ENCODE measurements around the gene UQCRQ. TPM values are rescaled to one million over a fixed set of nuclear protein-coding genes. Genes with fewer than 3 reads are reported as not detected.

Gene UQCRQ
- total and polyA plus RNA-seq, 2 donors (not counting 3 experiments of a cell fraction or from before 2014, with no cell fraction given): 246 to 390 TPM

Small RNAs within 50 kb of the gene (small RNA-seq; reads per million reads assigned to genes)
- gene RNA5SP192 (ENCODE audit: insufficient read depth, insufficient read length, low read depth, low replicate concordance): not detected

Other genes with a start within 250 kb of the UQCRQ start
- gene IL13, start 208.5 kb upstream of the UQCRQ start, total RNA-seq: not detected in 2 replicates
- 0.06 TPM in 2 replicates for gene IL13, start 208.5 kb upstream of the UQCRQ start, polyA plus RNA-seq
- gene IL4, start 192.7 kb upstream of the UQCRQ start, total RNA-seq: not detected in 2 replicates
- gene IL4, start 192.7 kb upstream of the UQCRQ start, polyA plus RNA-seq: not detected in 2 replicates
- gene KIF3A, start 129.1 kb upstream of the UQCRQ start, total RNA-seq: 11.2 and 15.8 TPM in 2 replicates
- gene KIF3A, start 129.1 kb upstream of the UQCRQ start, polyA plus RNA-seq: 2.4 and 3.3 TPM in 2 replicates
- gene CCNI2, start 119.2 kb upstream of the UQCRQ start, total RNA-seq: 0.53 TPM in 1 of 2 replicates, not detected in the other
- 0.13 and 0.25 TPM in 2 replicates for gene CCNI2, start 119.2 kb upstream of the UQCRQ start, polyA plus RNA-seq
- 77.2 and 82.1 TPM in 2 replicates for gene SEPTIN8, start 89.4 kb upstream of the UQCRQ start, total RNA-seq
- 45.3 and 56.6 TPM in 2 replicates for gene SEPTIN8, start 89.4 kb upstream of the UQCRQ start, polyA plus RNA-seq
- gene SOWAHA, start 53.3 kb upstream of the UQCRQ start, total RNA-seq: not detected in 2 replicates
- not detected in 2 replicates for gene SOWAHA, start 53.3 kb upstream of the UQCRQ start, polyA plus RNA-seq
- gene SHROOM1, start 36.0 kb upstream of the UQCRQ start, total RNA-seq: 20.9 and 21.0 TPM in 2 replicates
- 12.8 and 13.0 TPM in 2 replicates for gene SHROOM1, start 36.0 kb upstream of the UQCRQ start, polyA plus RNA-seq
- 0.32 TPM in 1 of 2 replicates, not detected in the other for gene GDF9, start 173 bp upstream of the UQCRQ start, total RNA-seq
- gene GDF9, start 173 bp upstream of the UQCRQ start, polyA plus RNA-seq: 0.07 and 0.24 TPM in 2 replicates
- 0.40 and 0.99 TPM in 2 replicates for gene LEAP2, start 7.0 kb downstream of the UQCRQ start, total RNA-seq
- 0.37 and 0.48 TPM in 2 replicates for gene LEAP2, start 7.0 kb downstream of the UQCRQ start, polyA plus RNA-seq
- 85.5 and 88.3 TPM in 2 replicates for gene AFF4, start 97.0 kb downstream of the UQCRQ start, total RNA-seq
- gene AFF4, start 97.0 kb downstream of the UQCRQ start, polyA plus RNA-seq: 21.3 and 27.0 TPM in 2 replicates
- gene ZCCHC10, start 159.9 kb downstream of the UQCRQ start, total RNA-seq: 25.9 and 30.5 TPM in 2 replicates
- gene ZCCHC10, start 159.9 kb downstream of the UQCRQ start, polyA plus RNA-seq: 32.1 and 35.3 TPM in 2 replicates
- gene HSPA4, start 185.4 kb downstream of the UQCRQ start, total RNA-seq: 157 and 161 TPM in 2 replicates
- gene HSPA4, start 185.4 kb downstream of the UQCRQ start, polyA plus RNA-seq: 7.1 and 11.2 TPM in 2 replicates